ENCODE results near the gene COIL. TPM values are rescaled to one million over a fixed set of nuclear protein-coding genes. Genes with fewer than 3 reads are reported as not detected.

Gene COIL
- total RNA-seq, 2 experiments from 2014 or later: 19.4 to 20.3 TPM

- CTCF ChIA-PET: no interaction called here
- Mint-ChIP-seq H3K27me3 (no peaks in the 10 kb centered on the region), H3K27ac (no peak overlapping the region), H3K36me3 (ENCODE audit: low read depth) (peaks cover 42% of the 10 kb centered on the region), H3K4me3 (no peak overlapping the region), H3K4me1 (ENCODE audit: low read depth) (no peaks in the 10 kb centered on the region), H3K9me3 (no peaks in the 10 kb centered on the region)
- H3K4me3 ChIP-seq (ENCODE audit: low read length): no peak overlapping the region
- peaks cover 18% of the 10 kb centered on the region for H3K36me3 ChIP-seq (ENCODE audit: insufficient read depth, low read length)
- POLR2A ChIA-PET: no interaction called here
- no peaks in the 10 kb centered on the region for H3K4me1 ChIP-seq (ENCODE audit: insufficient read depth, low read length)
- H3K27ac ChIP-seq (ENCODE audit: low read depth in 1 of 2, low read length in 2 of 2): no peak overlapping the region
- H3K27me3 ChIP-seq (ENCODE audit: control insufficient read depth in 1 of 2, insufficient read depth in 2 of 2, low read length in 2 of 2): no peaks in the 10 kb centered on the region
- no peak for DNase-seq
- intact Hi-C loops (cut with DNase I, micrococcal nuclease): no loop called here
- H3K9me3 ChIP-seq (ENCODE audit: control insufficient read depth in 1 of 2, insufficient read depth in 1 of 2, low read length in 2 of 2): no peaks in the 10 kb centered on the region
- no peak for ATAC-seq (ENCODE audit: poor library complexity)
- TF ChIP-seq, protein P1, sequence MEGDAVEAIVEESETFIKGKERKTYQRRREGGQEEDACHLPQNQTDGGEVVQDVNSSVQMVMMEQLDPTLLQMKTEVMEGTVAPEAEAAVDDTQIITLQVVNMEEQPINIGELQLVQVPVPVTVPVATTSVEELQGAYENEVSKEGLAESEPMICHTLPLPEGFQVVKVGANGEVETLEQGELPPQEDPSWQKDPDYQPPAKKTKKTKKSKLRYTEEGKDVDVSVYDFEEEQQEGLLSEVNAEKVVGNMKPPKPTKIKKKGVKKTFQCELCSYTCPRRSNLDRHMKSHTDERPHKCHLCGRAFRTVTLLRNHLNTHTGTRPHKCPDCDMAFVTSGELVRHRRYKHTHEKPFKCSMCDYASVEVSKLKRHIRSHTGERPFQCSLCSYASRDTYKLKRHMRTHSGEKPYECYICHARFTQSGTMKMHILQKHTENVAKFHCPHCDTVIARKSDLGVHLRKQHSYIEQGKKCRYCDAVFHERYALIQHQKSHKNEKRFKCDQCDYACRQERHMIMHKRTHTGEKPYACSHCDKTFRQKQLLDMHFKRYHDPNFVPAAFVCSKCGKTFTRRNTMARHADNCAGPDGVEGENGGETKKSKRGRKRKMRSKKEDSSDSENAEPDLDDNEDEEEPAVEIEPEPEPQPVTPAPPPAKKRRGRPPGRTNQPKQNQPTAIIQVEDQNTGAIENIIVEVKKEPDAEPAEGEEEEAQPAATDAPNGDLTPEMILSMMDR (IDR thresholded peaks at IDR 0.05): no peak
Measured at GRCh38 chr17:56997313-56997712, 36.5 kb upstream of the COIL start.

DNA sequence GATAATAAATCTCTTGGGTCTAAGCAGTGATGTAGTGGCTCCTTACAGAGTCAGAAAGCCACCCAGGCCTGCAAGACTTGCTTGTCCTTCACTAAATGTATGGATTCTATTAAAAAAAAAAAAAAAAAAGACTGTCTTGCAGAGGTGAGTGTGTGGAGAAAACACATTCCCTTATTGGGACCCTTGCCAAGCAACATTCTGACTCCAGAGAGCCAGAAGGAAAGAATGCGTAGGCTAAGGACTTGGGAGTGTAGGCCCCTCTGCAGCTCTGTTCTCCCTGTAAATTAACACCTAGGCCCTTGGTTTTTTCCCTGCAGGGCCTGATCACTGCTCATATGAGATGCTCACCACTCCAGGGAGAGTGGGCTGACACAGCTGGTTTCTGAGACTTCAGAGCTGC, 34.9 kb upstream of the COIL start:
- H3K4me1 Mint-ChIP-seq (ENCODE audit: low read depth): no peaks in the 10 kb centered on the region
- TF ChIP-seq, protein P1 (IDR thresholded peaks at IDR 0.05): no peak
- ChIA-PET POLR2A (no interaction called here), CTCF (no interaction called here)
- ATAC-seq (ENCODE audit: poor library complexity) (no peak), DNase-seq (no peak)
- H3K9me3 Mint-ChIP-seq: no peaks in the 10 kb centered on the region
- H3K4me1 ChIP-seq (ENCODE audit: insufficient read depth, low read length): no peaks in the 10 kb centered on the region
- intact Hi-C loops (cut with DNase I, micrococcal nuclease): no loop called here
- no peak overlapping the region for H3K4me3 ChIP-seq (ENCODE audit: low read length)
- no peak overlapping the region for H3K27ac Mint-ChIP-seq
- H3K4me3 Mint-ChIP-seq: no peak overlapping the region
- peaks cover 24% of the 10 kb centered on the region for H3K36me3 ChIP-seq (ENCODE audit: insufficient read depth, low read length)
- H3K27ac ChIP-seq (ENCODE audit: low read depth in 1 of 2, low read length in 2 of 2): no peak overlapping the region
- no peaks in the 10 kb centered on the region for H3K27me3 Mint-ChIP-seq
- H3K9me3 ChIP-seq (ENCODE audit: control insufficient read depth in 1 of 2, insufficient read depth in 1 of 2, low read length in 2 of 2): no peaks in the 10 kb centered on the region
- H3K36me3 Mint-ChIP-seq (ENCODE audit: low read depth): peaks cover 41% of the 10 kb centered on the region
- H3K27me3 ChIP-seq (ENCODE audit: control insufficient read depth in 1 of 2, insufficient read depth in 2 of 2, low read length in 2 of 2): no peaks in the 10 kb centered on the region

GRCh38 chr17:56994009-56994792, 33.4 kb upstream of the COIL start:
- H3K27ac ChIP-seq (ENCODE audit: low read depth in 1 of 2, low read length in 2 of 2): no peak overlapping the region
- no peaks in the 10 kb centered on the region for H3K9me3 ChIP-seq (ENCODE audit: control insufficient read depth in 1 of 2, insufficient read depth in 1 of 2, low read length in 2 of 2)
- ChIA-PET POLR2A (no interaction called here), CTCF (interaction anchor here (0.9 kb wide), 1 partner anchor 34 kb away, joined by 4 read pairs; the partner anchor contains the start of gene COIL)
- H3K4me1 ChIP-seq (ENCODE audit: insufficient read depth, low read length): no peaks in the 10 kb centered on the region
- ATAC-seq (ENCODE audit: poor library complexity) (no peak), DNase-seq (no peak)
- Mint-ChIP-seq H3K27me3 (no peaks in the 10 kb centered on the region), H3K27ac (no peak overlapping the region), H3K36me3 (ENCODE audit: low read depth) (peaks cover 45% of the 10 kb centered on the region), H3K4me1 (ENCODE audit: low read depth) (no peaks in the 10 kb centered on the region), H3K4me3 (no peak overlapping the region), H3K9me3 (no peaks in the 10 kb centered on the region)
- H3K4me3 ChIP-seq (ENCODE audit: low read length): no peak overlapping the region
- H3K36me3 ChIP-seq (ENCODE audit: insufficient read depth, low read length): peaks cover 24% of the 10 kb centered on the region
- intact Hi-C loops (cut with DNase I, micrococcal nuclease): no loop called here
- no peaks in the 10 kb centered on the region for H3K27me3 ChIP-seq (ENCODE audit: control insufficient read depth in 1 of 2, insufficient read depth in 2 of 2, low read length in 2 of 2)
- TF ChIP-seq, protein P1 (IDR thresholded peaks at IDR 0.05): no peak

All from CD4-positive, alpha-beta T cell (primary cell).